Smooth muscle cell (in vitro differentiated cells): ENCODE results near the gene CENPP. TPM values are rescaled to one million over a fixed set of nuclear protein-coding genes. Genes with fewer than 3 reads are reported as not detected.
A peak's percentile ranks its signal among the peaks of the same experiment; 100 is the strongest.

ENCODE experiments used
- DNase-seq: peaks from one replicate; lab custom pipeline; 2025; ENCODE audit not compliant: unreplicated experiment; lab: John Stamatoyannopoulos, UW
- H2AFZ ChIP-seq: fragments of 200-600 bp; sonication (generic); 2 replicates; pipeline ENCODE4 v1.6.0; 2016; ENCODE audit warnings: antibody characterized with exemption, low read depth, mild to moderate bottlenecking
- H3F3A ChIP-seq: fragments of 200-600 bp; sonication (generic); 2 replicates; pipeline ENCODE4 v1.6.0; 2017; ENCODE audit warnings: antibody characterized with exemption, low read depth
- H3K27ac ChIP-seq: fragments of 200-600 bp; sonication (generic); 2 replicates; pipeline ENCODE4 v1.5.1; 2016; ENCODE audit warnings: low read depth, mild to moderate bottlenecking
- H3K27me3 ChIP-seq: fragments of 200-600 bp; sonication (generic); 2 replicates; pipeline ENCODE4 v1.6.1; 2016; ENCODE audit warnings: low read depth, mild to moderate bottlenecking
- H3K36me3 ChIP-seq: fragments of 200-600 bp; sonication (generic); 2 replicates; pipeline ENCODE4 v1.5.1; 2016; ENCODE audit warnings: low read depth
- H3K4me1 ChIP-seq: fragments of 200-600 bp; sonication (generic); 2 replicates; pipeline ENCODE4 v1.5.1; 2016; ENCODE audit warnings: low read depth
- H3K4me2 ChIP-seq: fragments of 200-600 bp; sonication (generic); 2 replicates; pipeline ENCODE4 v1.6.0; 2016; ENCODE audit warnings: mild to moderate bottlenecking
- H3K4me3 ChIP-seq: fragments of 200-600 bp; sonication (generic); 2 replicates; pipeline ENCODE4 v1.5.1; 2016; ENCODE audit warnings: mild to moderate bottlenecking
- H3K79me2 ChIP-seq: fragments of 200-600 bp; sonication (generic); 2 replicates; pipeline ENCODE4 v1.6.0; 2016; ENCODE audit warnings: low read depth, mild to moderate bottlenecking
- H3K9ac ChIP-seq: fragments of 200-600 bp; sonication (generic); 2 replicates; pipeline ENCODE4 v1.6.0; 2016; ENCODE audit warnings: low read depth
- H3K9me3 ChIP-seq: fragments of 200-600 bp; sonication (generic); replicated peaks from 2 replicates; pipeline ENCODE4 v1.5.1; 2016; ENCODE audit warnings: low read depth
- H4K20me1 ChIP-seq: fragments of 200-600 bp; sonication (generic); 2 replicates; pipeline ENCODE4 v1.6.0; 2016; ENCODE audit warnings: low read depth
- WGBS: methylation state at CpG from one replicate; pipeline ENCODE4 v1.1.7; 2016; ENCODE audit warnings: low lambda C conversion rate; 5-methylcytosine and 5-hydroxymethylcytosine counted together
- polyA plus RNA-seq: library from polyadenylated mRNA; unstranded; fragments of >200 nt; fragmentation: Nextera tagmentation; extraction: Ambion mirVana; gene quantifications from 2 replicates; pipeline ENCODE4 v1.2.1, GENCODE V29; 2016
- total RNA-seq: library from RNA; depleted of rRNA; stranded (reverse); fragments of >200 nt; gene quantifications from 2 replicates; pipeline ENCODE4 v1.2.3, GENCODE V29; 2014
- TF ChIP-seq, protein P1 (sequence below): fragments of 200-600 bp; sonication (generic); IDR thresholded peaks from 2 replicates; pipeline ENCODE4 v1.5.1; 2017; ENCODE audit warnings: borderline replicate concordance, mild to moderate bottlenecking, antibody characterized with exemption; ENCODE audit not compliant: insufficient read depth, poor library complexity, severe bottlenecking

Gene CENPP
- total and polyA plus RNA-seq, 2 experiments from 2014 or later, result 4.2 to 17.5 TPM

DNA sequence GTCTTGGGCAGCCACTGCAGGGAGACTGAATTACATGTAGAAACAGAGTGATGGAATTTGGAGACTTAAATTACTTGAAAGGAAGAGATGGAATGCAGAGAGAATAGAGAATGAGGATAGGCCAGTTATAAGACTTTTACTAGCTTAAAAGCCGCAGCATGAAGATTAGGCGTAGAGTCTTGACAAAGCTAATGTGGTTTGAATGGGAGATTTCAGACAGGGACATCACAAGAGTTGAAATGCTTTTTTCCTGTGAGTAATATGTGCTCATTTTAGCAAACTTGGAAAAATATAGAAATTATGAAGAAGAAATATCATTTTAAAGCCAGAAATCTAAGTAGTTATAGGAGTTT is 7.5 kb downstream of the CENPP start:
- Histone ChIP-seq H3K4me3 (no peak overlapping the region), H3K4me1 (no peaks in the 10 kb centered on the region), H3K9me3 (no peaks in the 10 kb centered on the region), H3K27ac (peak overlapping the region; percentile 73), H3K79me2 (peaks cover 12% of the 10 kb centered on the region), H3F3A (peaks cover 10% of the 10 kb centered on the region), H3K36me3 (peaks cover 4% of the 10 kb centered on the region), H2AFZ (peak overlapping the region; percentile 9), H3K4me2 (peak overlapping the region; percentile 42), H3K9ac (no peak overlapping the region), H3K27me3 (no peaks in the 10 kb centered on the region), H4K20me1 (no peaks in the 10 kb centered on the region)
- TF ChIP-seq, protein P1, sequence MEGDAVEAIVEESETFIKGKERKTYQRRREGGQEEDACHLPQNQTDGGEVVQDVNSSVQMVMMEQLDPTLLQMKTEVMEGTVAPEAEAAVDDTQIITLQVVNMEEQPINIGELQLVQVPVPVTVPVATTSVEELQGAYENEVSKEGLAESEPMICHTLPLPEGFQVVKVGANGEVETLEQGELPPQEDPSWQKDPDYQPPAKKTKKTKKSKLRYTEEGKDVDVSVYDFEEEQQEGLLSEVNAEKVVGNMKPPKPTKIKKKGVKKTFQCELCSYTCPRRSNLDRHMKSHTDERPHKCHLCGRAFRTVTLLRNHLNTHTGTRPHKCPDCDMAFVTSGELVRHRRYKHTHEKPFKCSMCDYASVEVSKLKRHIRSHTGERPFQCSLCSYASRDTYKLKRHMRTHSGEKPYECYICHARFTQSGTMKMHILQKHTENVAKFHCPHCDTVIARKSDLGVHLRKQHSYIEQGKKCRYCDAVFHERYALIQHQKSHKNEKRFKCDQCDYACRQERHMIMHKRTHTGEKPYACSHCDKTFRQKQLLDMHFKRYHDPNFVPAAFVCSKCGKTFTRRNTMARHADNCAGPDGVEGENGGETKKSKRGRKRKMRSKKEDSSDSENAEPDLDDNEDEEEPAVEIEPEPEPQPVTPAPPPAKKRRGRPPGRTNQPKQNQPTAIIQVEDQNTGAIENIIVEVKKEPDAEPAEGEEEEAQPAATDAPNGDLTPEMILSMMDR, result no peak
- WGBS, result 32% methylated on average over 2 of the region's 2 CpGs
- no peak for DNase-seq

DNA sequence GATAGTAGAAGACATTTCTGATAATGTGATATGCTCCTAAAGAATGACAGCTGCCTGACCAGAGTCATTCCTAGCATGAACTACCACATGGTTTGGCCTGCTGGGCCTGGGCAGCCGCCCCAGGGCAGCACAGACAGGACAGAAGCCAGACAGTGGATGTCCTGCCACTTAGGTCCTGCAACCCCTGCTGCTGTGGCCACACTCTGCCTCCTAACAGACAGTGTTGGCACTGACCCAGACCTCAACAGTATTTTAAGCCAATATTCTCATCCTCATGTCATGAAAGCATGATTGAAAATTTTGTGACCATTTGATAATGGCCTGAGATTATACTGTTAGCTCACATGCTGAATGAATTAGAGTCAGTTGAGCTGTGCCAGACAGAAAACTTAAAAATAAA is 15.8 kb downstream of the CENPP start:
- no peak overlapping the region for H3K27ac ChIP-seq
- TF ChIP-seq, protein P1, result no peak
- no peak overlapping the region for H2AFZ ChIP-seq
- WGBS, result 100% methylated on average over 1 of the region's 1 CpG
- no peaks in the 10 kb centered on the region for H4K20me1 ChIP-seq
- H3K36me3 ChIP-seq, result peaks cover 13% of the 10 kb centered on the region
- no peaks in the 10 kb centered on the region for H3F3A ChIP-seq
- H3K79me2 ChIP-seq, result no peaks in the 10 kb centered on the region
- H3K27me3 ChIP-seq, result no peaks in the 10 kb centered on the region
- peaks cover 3% of the 10 kb centered on the region for H3K9me3 ChIP-seq
- no peak overlapping the region for H3K9ac ChIP-seq
- no peak overlapping the region for H3K4me2 ChIP-seq
- H3K4me1 ChIP-seq, result no peaks in the 10 kb centered on the region
- DNase-seq, result no peak
- H3K4me3 ChIP-seq, result no peak overlapping the region

DNA sequence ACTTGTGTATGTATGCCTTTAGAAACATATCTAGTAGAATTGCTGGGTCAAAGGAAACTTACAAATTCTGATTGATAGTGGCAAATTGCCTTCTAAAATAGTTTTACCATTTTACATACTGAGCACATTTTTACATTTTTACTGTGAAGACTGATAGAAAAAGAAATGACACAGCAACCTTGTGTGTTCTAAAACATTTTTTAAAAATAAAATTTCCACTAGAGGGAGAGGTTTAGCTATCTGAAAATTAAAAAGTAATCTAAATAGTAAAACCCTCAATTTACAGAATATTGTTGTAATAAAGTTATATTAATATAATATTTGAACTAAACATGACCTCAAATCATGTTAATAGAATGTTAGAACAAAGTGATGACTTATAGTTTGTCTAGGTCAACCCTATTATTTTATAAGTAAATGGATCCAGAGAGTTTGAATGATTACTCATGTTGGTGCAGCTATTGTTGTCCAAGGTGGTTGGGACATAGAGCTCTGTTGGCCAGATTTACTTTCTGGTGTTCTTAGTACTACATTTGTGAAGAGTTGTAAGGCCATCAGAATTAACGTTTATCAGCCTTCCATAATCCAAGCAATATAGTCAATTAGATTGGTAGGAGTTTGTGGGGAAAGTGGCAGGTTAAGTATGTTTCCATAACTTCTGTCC is 17.2 kb downstream of the CENPP start:
- Histone ChIP-seq H3K79me2 (no peaks in the 10 kb centered on the region), H3K9ac (no peak overlapping the region), H3K27me3 (no peaks in the 10 kb centered on the region), H3K4me2 (no peak overlapping the region), H3K9me3 (peaks cover 3% of the 10 kb centered on the region), H3K4me3 (no peak overlapping the region), H2AFZ (no peak overlapping the region), H3F3A (no peaks in the 10 kb centered on the region), H3K27ac (no peak overlapping the region), H4K20me1 (no peaks in the 10 kb centered on the region), H3K36me3 (peaks cover 9% of the 10 kb centered on the region), H3K4me1 (no peaks in the 10 kb centered on the region)
- 89% methylated on average over 1 of the region's 1 CpG for WGBS
- DNase-seq, result no peak
- TF ChIP-seq, protein P1, result peak; percentile 14

DNA sequence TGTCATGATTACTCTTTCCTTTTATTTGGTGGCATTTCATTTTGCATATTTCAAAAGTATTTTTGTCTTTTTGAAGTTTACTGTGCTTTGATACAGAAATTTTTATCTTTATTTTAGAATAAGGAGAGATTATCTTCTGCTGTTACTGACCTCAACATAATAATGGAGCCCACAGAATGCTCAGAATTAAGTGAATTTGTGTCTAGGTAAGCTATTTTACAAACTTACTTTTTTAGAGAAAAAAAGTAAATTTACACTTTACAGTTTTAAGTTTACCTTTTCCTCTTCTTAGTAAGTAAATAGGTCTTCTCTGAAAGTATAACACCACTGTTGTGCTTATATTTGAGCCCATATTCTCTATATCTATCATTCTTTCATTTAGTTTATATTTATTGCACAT is 19.8 kb downstream of the CENPP start:
- no peak overlapping the region for H3K9ac ChIP-seq
- no peaks in the 10 kb centered on the region for H3K4me1 ChIP-seq

More for the DNA sequence above, 19.8 kb downstream of the CENPP start:
- Histone ChIP-seq H3K27ac (no peak overlapping the region), H3K79me2 (no peaks in the 10 kb centered on the region), H3K4me2 (no peak overlapping the region), H2AFZ (no peak overlapping the region), H3F3A (no peaks in the 10 kb centered on the region), H3K9me3 (peaks cover 2% of the 10 kb centered on the region), H4K20me1 (no peaks in the 10 kb centered on the region), H3K36me3 (peaks cover 4% of the 10 kb centered on the region), H3K4me3 (no peak overlapping the region), H3K27me3 (no peaks in the 10 kb centered on the region)
- DNase-seq, result no peak
- TF ChIP-seq, protein P1, result no peak
